Cardiac septum (tissue), 1 donor: ENCODE measurements around the gene KRT74. TPM values are rescaled to one million over a fixed set of nuclear protein-coding genes. Genes with fewer than 3 reads are reported as not detected.

Experiments
- DNase-seq: peaks from one replicate; pipeline ENCODE4 v3.0.0-alpha.2; 2020; ENCODE audit warnings: low spot score
- intact Hi-C: fragments of 100-400 bp; cut with DNase I; formaldehyde crosslinking; loops from one replicate; pipeline ENCODE4 v1.14.0; 2022
- total RNA-seq: library from RNA; stranded (reverse); fragmentation: NEBNext Ultra II Directional; extraction: Animal tissue kit (Norgen Biotek cat#: 25700); gene quantifications from one replicate; pipeline ENCODE4 v1.2.1, GENCODE V29; 2021
- donor health status: DM: no; HTN: no; CAD: no.

KRT74 gene
- total RNA-seq, 1 donor from 2014 or later = not detected

GRCh38 chr12:52543985-52544883 lies 29.4 kb downstream of the KRT74 start:
- intact Hi-C loops = no loop called here
- DNase-seq = no peak

- intact Hi-C loops = no loop called here
- DNase-seq = no peak
These were observed 30.8 kb downstream of the KRT74 start for GRCh38 chr12:52542785-52543318.

- no peak for DNase-seq
- intact Hi-C loops = no loop called here
These were observed 31.5 kb downstream of the KRT74 start for GRCh38 chr12:52542157-52542556.

GRCh38 chr12:52541709-52542108 lies 31.9 kb downstream of the KRT74 start:
- intact Hi-C loops = no loop called here
- no peak for DNase-seq

- intact Hi-C loops = no loop called here
- DNase-seq = no peak
These were observed 33.1 kb downstream of the KRT74 start for GRCh38 chr12:52540531-52540930.

- intact Hi-C loops = no loop called here
- DNase-seq = no peak
These were observed 33.8 kb downstream of the KRT74 start for GRCh38 chr12:52539821-52540173.

GRCh38 chr12:52539083-52539820 lies 34.4 kb downstream of the KRT74 start:
- no peak for DNase-seq
- intact Hi-C loops = no loop called here

- no peak for DNase-seq
- intact Hi-C loops = no loop called here
These were observed 36.5 kb downstream of the KRT74 start for GRCh38 chr12:52537101-52537500.

GRCh38 chr12:52535574-52535973 lies 38.1 kb downstream of the KRT74 start:
- no peak for DNase-seq
- intact Hi-C loops = no loop called here

- intact Hi-C loops = no loop called here
- DNase-seq = no peak
These were observed 39.2 kb downstream of the KRT74 start for GRCh38 chr12:52534482-52534881.

GRCh38 chr12:52533686-52534470 lies 39.8 kb downstream of the KRT74 start:
- no peak for DNase-seq
- intact Hi-C loops = no loop called here

GRCh38 chr12:52532636-52533035 lies 41.0 kb downstream of the KRT74 start:
- DNase-seq = peak; percentile 14
- intact Hi-C loops = no loop called here

GRCh38 chr12:52531566-52532300 lies 41.9 kb downstream of the KRT74 start:
- peak; percentile 74 for DNase-seq
- intact Hi-C loops = no loop called here

GRCh38 chr12:52530905-52531304 lies 42.7 kb downstream of the KRT74 start:
- peak; percentile 20 for DNase-seq
- intact Hi-C loops = no loop called here

GRCh38 chr12:52530366-52530765 lies 43.3 kb downstream of the KRT74 start:
- DNase-seq = peak; percentile 24
- intact Hi-C loops = no loop called here

- DNase-seq = peak; percentile 57
- intact Hi-C loops = no loop called here
These were observed 43.8 kb downstream of the KRT74 start for GRCh38 chr12:52529846-52530245.

GRCh38 chr12:52529417-52529816 lies 44.2 kb downstream of the KRT74 start:
- intact Hi-C loops = no loop called here
- peak; percentile 17 for DNase-seq

GRCh38 chr12:52528641-52529143 lies 45.0 kb downstream of the KRT74 start:
- intact Hi-C loops = no loop called here
- peak; percentile 56 for DNase-seq
